ENCODE measurements around the gene ISYNA1.

GRCh38 chr19:18393836-18394235 lies 44.1 kb downstream of the ISYNA1 start:
- TF ChIP-seq CTCF (IDR thresholded peaks at IDR 0.05 in 8 of 11, conservative IDR thresholded peaks at IDR 0.05 in 3 of 11) (no peak), POLR2A (IDR thresholded peaks at IDR 0.05) (no peak), POLR2AphosphoS5 (IDR thresholded peaks at IDR 0.05) (peak; percentile 66 to 78 (median 72))
